Lung (tissue), 12 donors: ENCODE results near the gene TCF7. TPM values are rescaled to one million over a fixed set of nuclear protein-coding genes. Genes with fewer than 3 reads are reported as not detected.

ENCODE experiments used
- ATAC-seq: fragments of 200-7000 bp; cut with Tn5 transposase; one replicate; pipeline ENCODE4 v1.9.1; 2020; ENCODE audit warnings: moderate number of reproducible peaks; ENCODE audit not compliant: insufficient read depth, low FRiP score
- DNase-seq, 3 donors: peaks; one replicate each; pipeline ENCODE4 v3.0.0-alpha.2; 2013 to 2017
- H3K27ac ChIP-seq, 2 donors: one replicate each; pipeline ENCODE4 v1.5.1; 2013; ENCODE audit warnings: mild to moderate bottlenecking in 2 of 2, moderate library complexity in 2 of 2, control low read depth in 1 of 2, inconsistent platforms in 1 of 2, low read depth in 1 of 2, low read length in 1 of 2
- H3K27me3 ChIP-seq, 3 donors: one replicate each; pipeline ENCODE4 v1.5.1; 2013; ENCODE audit warnings: low read length in 2 of 3; ENCODE audit not compliant: control insufficient read depth in 3 of 3, insufficient read depth in 3 of 3
- H3K36me3 ChIP-seq, 4 donors: one replicate each; pipeline ENCODE4 v1.5.1; 2013; ENCODE audit warnings: low read length in 4 of 4, mild to moderate bottlenecking in 1 of 4, moderate library complexity in 1 of 4; ENCODE audit not compliant: control insufficient read depth in 4 of 4, insufficient read depth in 4 of 4
- H3K4me1 ChIP-seq, 5 donors: one replicate each; pipeline ENCODE4 v1.5.1; 2013; ENCODE audit warnings: low read length in 5 of 5, mild to moderate bottlenecking in 2 of 5, moderate library complexity in 1 of 5; ENCODE audit not compliant: control insufficient read depth in 5 of 5, insufficient read depth in 5 of 5
- H3K4me3 ChIP-seq: one replicate; pipeline ENCODE4 v1.5.1; 2013; ENCODE audit warnings: mild to moderate bottlenecking, control low read depth, moderate library complexity
- H3K9ac ChIP-seq, 2 donors: one replicate each; pipeline ENCODE4 v1.5.1; 2013; ENCODE audit warnings: low read length in 2 of 2, control low read depth in 1 of 2; ENCODE audit not compliant: insufficient read depth in 1 of 2
- H3K9me3 ChIP-seq, 4 donors: one replicate each; pipeline ENCODE4 v1.5.1; 2013; ENCODE audit warnings: low read length in 3 of 4, mild to moderate bottlenecking in 1 of 4, moderate library complexity in 1 of 4; ENCODE audit not compliant: control insufficient read depth in 4 of 4, insufficient read depth in 3 of 4
- WGBS, 2 donors: extraction: QIAGEN DNeasy Blood & Tissue Kit; methylation state at CpG; one replicate each; pipeline ENCODE4 v1.1.7; 2013; 5-methylcytosine and 5-hydroxymethylcytosine counted together
- polyA plus RNA-seq, 2 donors: library from polyadenylated mRNA; stranded (reverse); fragments of 200-250 nt; gene quantifications; one replicate each; pipeline ENCODE4 v1.2.1, GENCODE V29; 2013
- total RNA-seq, 2 donors: library from RNA; depleted of rRNA in 1 of 2; stranded (reverse); fragments of >200 nt in 1 of 2; gene quantifications; one replicate each; pipeline ENCODE4 v1.2.1, GENCODE V29; 2014 to 2021
- TF ChIP-seq, protein P1 (sequence below): IDR thresholded peaks from 2 replicates; pipeline ENCODE4 v1.5.1; 2012; ENCODE audit warnings: mild to moderate bottlenecking; ENCODE audit errors: control extremely low read depth, extremely low read depth
- donor health status: control.
- donor health status: control.
- donor health status: Bipolar disorder and iron deficiency.
- donor health status: healthy.
- donor health status: DM: yes; HTN: yes; CAD: no.

TCF7 gene
- total and polyA plus RNA-seq, 4 donors = 2.9 to 6.0 (median 3.4) TPM

DNA sequence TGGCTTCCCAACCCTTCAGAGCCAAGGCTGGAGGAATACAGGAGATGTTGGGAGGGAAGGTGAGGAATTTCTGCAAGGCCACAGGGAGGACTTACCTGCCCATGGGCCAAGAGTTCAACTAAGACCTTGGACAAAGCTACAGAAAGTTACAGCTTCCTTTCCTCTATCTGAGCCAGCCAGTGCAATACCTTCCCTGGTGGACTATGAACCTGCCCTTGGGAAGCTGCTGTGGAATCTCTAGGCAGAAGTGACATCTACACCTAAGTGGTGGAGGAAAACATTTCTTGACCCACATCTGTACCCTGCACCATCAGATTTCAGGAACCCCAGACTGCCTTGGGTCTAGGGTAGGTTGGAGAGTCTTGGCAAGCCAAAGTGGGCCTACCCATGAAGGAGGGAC is 69.0 kb downstream of the TCF7 start:
- ATAC-seq (no peak), DNase-seq (no peak)
- TF ChIP-seq, protein P1, sequence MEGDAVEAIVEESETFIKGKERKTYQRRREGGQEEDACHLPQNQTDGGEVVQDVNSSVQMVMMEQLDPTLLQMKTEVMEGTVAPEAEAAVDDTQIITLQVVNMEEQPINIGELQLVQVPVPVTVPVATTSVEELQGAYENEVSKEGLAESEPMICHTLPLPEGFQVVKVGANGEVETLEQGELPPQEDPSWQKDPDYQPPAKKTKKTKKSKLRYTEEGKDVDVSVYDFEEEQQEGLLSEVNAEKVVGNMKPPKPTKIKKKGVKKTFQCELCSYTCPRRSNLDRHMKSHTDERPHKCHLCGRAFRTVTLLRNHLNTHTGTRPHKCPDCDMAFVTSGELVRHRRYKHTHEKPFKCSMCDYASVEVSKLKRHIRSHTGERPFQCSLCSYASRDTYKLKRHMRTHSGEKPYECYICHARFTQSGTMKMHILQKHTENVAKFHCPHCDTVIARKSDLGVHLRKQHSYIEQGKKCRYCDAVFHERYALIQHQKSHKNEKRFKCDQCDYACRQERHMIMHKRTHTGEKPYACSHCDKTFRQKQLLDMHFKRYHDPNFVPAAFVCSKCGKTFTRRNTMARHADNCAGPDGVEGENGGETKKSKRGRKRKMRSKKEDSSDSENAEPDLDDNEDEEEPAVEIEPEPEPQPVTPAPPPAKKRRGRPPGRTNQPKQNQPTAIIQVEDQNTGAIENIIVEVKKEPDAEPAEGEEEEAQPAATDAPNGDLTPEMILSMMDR = no peak
- no peak overlapping the region for H3K27ac ChIP-seq
- no peaks in the 10 kb centered on the region for H3K4me1 ChIP-seq
- H3K4me3 ChIP-seq = no peak overlapping the region
- no peaks in the 10 kb centered on the region for H3K9me3 ChIP-seq
- H3K36me3 ChIP-seq = no peaks in the 10 kb centered on the region
- H3K27me3 ChIP-seq = no peaks in the 10 kb centered on the region
- H3K9ac ChIP-seq = no peak overlapping the region

DNA sequence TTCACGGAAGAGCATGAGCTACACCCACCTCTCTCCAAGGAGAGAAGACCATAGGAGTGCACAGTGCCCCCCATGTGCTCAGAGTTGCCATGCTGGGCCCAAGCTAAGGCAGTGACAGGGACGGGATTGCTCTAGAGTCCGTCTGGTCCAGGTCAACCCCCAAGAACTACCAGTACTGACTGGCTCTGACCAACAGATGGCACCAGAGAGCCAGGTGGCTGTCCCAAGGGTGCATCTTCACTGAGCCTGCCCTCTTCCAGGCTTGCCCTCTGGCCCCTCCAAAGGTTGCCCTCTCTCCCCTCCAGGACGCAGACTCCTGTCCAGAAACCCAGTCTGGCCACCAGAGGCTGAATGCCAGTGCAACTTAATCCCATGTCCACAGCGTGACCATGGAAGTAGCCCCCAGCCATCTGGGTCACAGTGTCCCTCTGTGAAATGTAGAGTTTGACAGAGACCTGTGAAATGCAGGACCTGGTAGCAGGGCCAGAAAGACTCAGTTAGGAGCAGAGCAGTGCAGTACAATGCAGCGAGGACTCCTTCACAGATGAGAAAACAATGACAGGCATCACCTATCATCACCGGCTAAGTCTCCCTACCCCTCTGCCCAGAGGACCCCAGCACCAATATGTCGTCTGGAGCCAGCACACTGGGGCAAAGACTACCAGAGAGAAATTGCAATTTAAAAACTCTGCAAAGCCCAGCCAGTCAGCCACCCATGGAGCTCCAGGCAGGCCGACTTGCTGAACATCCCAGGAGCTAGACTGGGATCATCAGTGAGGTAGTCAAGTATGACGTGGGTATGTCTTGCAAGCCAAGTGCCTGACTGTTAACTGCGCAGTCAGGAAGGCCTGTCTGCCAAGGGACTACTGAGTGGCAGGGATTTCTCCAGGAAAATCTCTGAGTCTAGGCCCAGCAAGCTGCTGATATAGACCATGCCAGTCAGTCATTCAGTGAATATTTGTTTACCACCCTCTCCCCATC is 70.0 kb downstream of the TCF7 start:
- no peaks in the 10 kb centered on the region for H3K9me3 ChIP-seq
- H3K4me1 ChIP-seq = no peaks in the 10 kb centered on the region
- TF ChIP-seq, protein P1 = peak; percentile 68
- H3K27ac ChIP-seq = no peak overlapping the region
- DNase-seq (peak; percentile 57 to 63 (median 57)), ATAC-seq (peak; percentile 85)
- H3K9ac ChIP-seq = no peak overlapping the region
- 59 to 65% methylated on average over 11 of the region's 11 CpGs for WGBS, 2 donors
- no peak overlapping the region for H3K4me3 ChIP-seq
- no peaks in the 10 kb centered on the region for H3K27me3 ChIP-seq
- H3K36me3 ChIP-seq = no peaks in the 10 kb centered on the region

DNA sequence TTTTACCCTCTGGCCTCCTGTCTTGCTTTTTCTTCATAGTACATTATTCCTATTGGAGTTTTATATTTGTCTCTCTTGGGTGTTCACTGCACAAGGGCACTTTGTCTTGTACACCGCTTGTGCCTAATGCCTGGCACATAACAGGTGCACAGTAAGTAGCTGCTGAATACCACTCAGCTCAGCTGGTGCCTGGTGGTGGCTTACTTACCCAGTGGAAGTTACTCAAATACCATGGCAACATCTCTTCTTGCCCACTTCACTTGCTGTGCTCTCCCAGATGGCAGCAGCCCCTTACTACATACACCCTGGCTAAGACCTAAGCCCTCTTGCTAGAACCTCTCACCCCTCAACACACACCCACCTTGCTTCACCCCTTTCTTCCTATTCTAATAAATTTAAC is 73.6 kb downstream of the TCF7 start:
- Histone ChIP-seq H3K9ac (no peak overlapping the region), H3K27me3 (no peaks in the 10 kb centered on the region), H3K9me3 (no peaks in the 10 kb centered on the region), H3K27ac (no peak overlapping the region), H3K4me3 (no peak overlapping the region), H3K36me3 (no peaks in the 10 kb centered on the region), H3K4me1 (no peaks in the 10 kb centered on the region)
- ATAC-seq (no peak), DNase-seq (no peak)
- 76 to 89% methylated on average over 1 of the region's 1 CpG for WGBS, 2 donors
- TF ChIP-seq, protein P1 = no peak
